Hippocampal formation (tissue), 2 donors: ENCODE measurements around the gene MTMR3.
"Not testable (repeated sequence)": the region's sequence is repeated elsewhere in the genome, so short reads cannot be mapped to it uniquely, and the experiment has no call there.

Experiments used
- DNase-seq, 2 donors: peaks; one replicate each; lab custom pipeline; 2025; lab: John Stamatoyannopoulos, UW

MTMR3 gene

GRCh38 chr22:29967461-29967860 is 84.5 kb downstream of the MTMR3 start:
- DNase-seq, result no peak

GRCh38 chr22:29971607-29972006 is 88.6 kb downstream of the MTMR3 start:
- no peak for DNase-seq

GRCh38 chr22:29972121-29972520 is 89.1 kb downstream of the MTMR3 start:
- DNase-seq, result peak in 1 of 2 donors; percentile 48

- DNase-seq, result no peak
These were observed 90.3 kb downstream of the MTMR3 start for GRCh38 chr22:29973269-29973668.

GRCh38 chr22:29973680-29974079 is 90.7 kb downstream of the MTMR3 start:
- DNase-seq, result not testable (repeated sequence)

- no peak for DNase-seq
These were observed 92.5 kb downstream of the MTMR3 start for GRCh38 chr22:29975494-29975893.

- DNase-seq, result no peak
These were observed 94.1 kb downstream of the MTMR3 start for GRCh38 chr22:29977107-29977506.

- DNase-seq, result no peak
These were observed 96.9 kb downstream of the MTMR3 start for GRCh38 chr22:29979777-29980321.

- no peak for DNase-seq
These were observed 100.4 kb downstream of the MTMR3 start for GRCh38 chr22:29983296-29983917.

GRCh38 chr22:29985912-29986311 is 102.9 kb downstream of the MTMR3 start:
- DNase-seq, result no peak

GRCh38 chr22:29987137-29987536 is 104.2 kb downstream of the MTMR3 start:
- DNase-seq, result peak; percentile 39 to 53

GRCh38 chr22:29988719-29989118 is 105.7 kb downstream of the MTMR3 start:
- DNase-seq, result no peak

- no peak for DNase-seq
These were observed 106.5 kb downstream of the MTMR3 start for GRCh38 chr22:29989446-29989845.

- DNase-seq, result no peak
These were observed 109.6 kb downstream of the MTMR3 start for GRCh38 chr22:29992341-29993275.

- DNase-seq, result no peak
These were observed 111.2 kb downstream of the MTMR3 start for GRCh38 chr22:29994027-29994715.

GRCh38 chr22:29994943-29995342 is 112.0 kb downstream of the MTMR3 start:
- no peak for DNase-seq

GRCh38 chr22:29997107-29997506 is 114.1 kb downstream of the MTMR3 start:
- DNase-seq, result no peak

GRCh38 chr22:29997516-29997915 is 114.5 kb downstream of the MTMR3 start:
- no peak for DNase-seq

GRCh38 chr22:29998627-29999384 is 115.8 kb downstream of the MTMR3 start:
- DNase-seq, result no peak

GRCh38 chr22:30000566-30000965 is 117.6 kb downstream of the MTMR3 start:
- no peak for DNase-seq

- no peak for DNase-seq
These were observed 118.5 kb downstream of the MTMR3 start for GRCh38 chr22:30001459-30001858.
